SH-SY5Y (cell line): ENCODE results near the gene LDB2.

ENCODE experiments used
- GATA2 ChIP-seq: IDR thresholded peaks from 2 replicates; pipeline ENCODE4 v1.6.1; 2011; ENCODE audit warnings: mild to moderate bottlenecking, low read depth, low read length
- GATA3 ChIP-seq: IDR thresholded peaks from 2 replicates; pipeline ENCODE4 v1.6.1; 2011; ENCODE audit warnings: low read depth, mild to moderate bottlenecking, low read length, moderate library complexity

GRCh38 chr4:16846540-16847117 is 51.8 kb downstream of the LDB2 start:
- TF ChIP-seq GATA2 (no peak), GATA3 (no peak)
